HG02763 (cell line): Measurements from ENCODE around the gene HIPK2.

Source experiments
- ATAC-seq: cut with Tn5 transposase; IDR thresholded peaks from one replicate; pipeline ENCODE4 v1.9.1; 2021; ENCODE audit warnings: mild to moderate bottlenecking, moderate library complexity; ENCODE audit not compliant: unreplicated experiment

The HIPK2 gene

GRCh38 chr7:139523968-139524815 lies 253.6 kb downstream of the HIPK2 start:
- no peak for ATAC-seq

- no peak for ATAC-seq
Measured at GRCh38 chr7:139523199-139523941, 254.4 kb downstream of the HIPK2 start, which contains the start of gene CLEC2L. CLEC2L (plus strand) TSS chr7:139523685; CDS start chr7:139523928, 243 bp downstream.

- no peak for ATAC-seq
Measured at GRCh38 chr7:139522830-139523198, 255.0 kb downstream of the HIPK2 start.

- no peak for ATAC-seq
Measured at GRCh38 chr7:139521439-139521838, 256.4 kb downstream of the HIPK2 start.

GRCh38 chr7:139515266-139515665 lies 262.5 kb downstream of the HIPK2 start:
- ATAC-seq = no peak
